ENCODE data around the gene LMAN1L. TPM values are rescaled to one million over a fixed set of nuclear protein-coding genes. Genes with fewer than 3 reads are reported as not detected.

Gene LMAN1L
- total RNA-seq, 4 donors from 2014 or later = 0.66 TPM; not detected in 3

GRCh38 chr15:74865316-74865715 lies 52.7 kb downstream of the LMAN1L start:
- Histone ChIP-seq H3K27ac (replicated peaks in 1 of 4) (peak overlapping the region in 1 of 4 donors; percentile 13), H3K36me3 (peaks cover 0 to 7% (median 3%) of the 10 kb centered on the region in 4 donors), H3K4me3 (no peak overlapping the region), H3K27me3 (no peaks in the 10 kb centered on the region), H3K9me3 (no peaks in the 10 kb centered on the region), H3K4me1 (peaks cover 66 to 73% (median 70%) of the 10 kb centered on the region in 4 donors)
- WGBS = 91% methylated on average over 2 of the region's 2 CpGs
- TF ChIP-seq POLR2A (IDR thresholded peaks at IDR 0.05; ENCODE audit: low read depth) (no peak), POLR2AphosphoS5 (IDR thresholded peaks at IDR 0.05) (no peak), EP300 (IDR thresholded peaks at IDR 0.05) (no peak)
- TF ChIP-seq, protein P1, sequence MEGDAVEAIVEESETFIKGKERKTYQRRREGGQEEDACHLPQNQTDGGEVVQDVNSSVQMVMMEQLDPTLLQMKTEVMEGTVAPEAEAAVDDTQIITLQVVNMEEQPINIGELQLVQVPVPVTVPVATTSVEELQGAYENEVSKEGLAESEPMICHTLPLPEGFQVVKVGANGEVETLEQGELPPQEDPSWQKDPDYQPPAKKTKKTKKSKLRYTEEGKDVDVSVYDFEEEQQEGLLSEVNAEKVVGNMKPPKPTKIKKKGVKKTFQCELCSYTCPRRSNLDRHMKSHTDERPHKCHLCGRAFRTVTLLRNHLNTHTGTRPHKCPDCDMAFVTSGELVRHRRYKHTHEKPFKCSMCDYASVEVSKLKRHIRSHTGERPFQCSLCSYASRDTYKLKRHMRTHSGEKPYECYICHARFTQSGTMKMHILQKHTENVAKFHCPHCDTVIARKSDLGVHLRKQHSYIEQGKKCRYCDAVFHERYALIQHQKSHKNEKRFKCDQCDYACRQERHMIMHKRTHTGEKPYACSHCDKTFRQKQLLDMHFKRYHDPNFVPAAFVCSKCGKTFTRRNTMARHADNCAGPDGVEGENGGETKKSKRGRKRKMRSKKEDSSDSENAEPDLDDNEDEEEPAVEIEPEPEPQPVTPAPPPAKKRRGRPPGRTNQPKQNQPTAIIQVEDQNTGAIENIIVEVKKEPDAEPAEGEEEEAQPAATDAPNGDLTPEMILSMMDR (IDR thresholded peaks at IDR 0.05) = no peak
- intact Hi-C loops (cut with DNase I) = no loop called here
- DNase-seq (ENCODE audit: extremely low spot score) = no peak

GRCh38 chr15:74866090-74866489 lies 53.5 kb downstream of the LMAN1L start:
- intact Hi-C loops (cut with DNase I) = no loop called here
- WGBS = 74% methylated on average over 6 of the region's 6 CpGs
- Histone ChIP-seq H3K4me3 (no peak overlapping the region), H3K9me3 (no peaks in the 10 kb centered on the region), H3K4me1 (peaks cover 74 to 81% (median 76%) of the 10 kb centered on the region in 4 donors), H3K36me3 (peaks cover 0 to 7% (median 3%) of the 10 kb centered on the region in 4 donors), H3K27ac (replicated peaks in 1 of 4) (peak overlapping the region in 3 of 4 donors; percentile 1 to 93 (median 20)), H3K27me3 (no peaks in the 10 kb centered on the region)
- TF ChIP-seq POLR2A (IDR thresholded peaks at IDR 0.05; ENCODE audit: low read depth) (no peak), EP300 (IDR thresholded peaks at IDR 0.05) (no peak), POLR2AphosphoS5 (IDR thresholded peaks at IDR 0.05) (peak; percentile 26 to 40)
- TF ChIP-seq, protein P1 (IDR thresholded peaks at IDR 0.05) = no peak
- DNase-seq (ENCODE audit: extremely low spot score) = no peak

DNA sequence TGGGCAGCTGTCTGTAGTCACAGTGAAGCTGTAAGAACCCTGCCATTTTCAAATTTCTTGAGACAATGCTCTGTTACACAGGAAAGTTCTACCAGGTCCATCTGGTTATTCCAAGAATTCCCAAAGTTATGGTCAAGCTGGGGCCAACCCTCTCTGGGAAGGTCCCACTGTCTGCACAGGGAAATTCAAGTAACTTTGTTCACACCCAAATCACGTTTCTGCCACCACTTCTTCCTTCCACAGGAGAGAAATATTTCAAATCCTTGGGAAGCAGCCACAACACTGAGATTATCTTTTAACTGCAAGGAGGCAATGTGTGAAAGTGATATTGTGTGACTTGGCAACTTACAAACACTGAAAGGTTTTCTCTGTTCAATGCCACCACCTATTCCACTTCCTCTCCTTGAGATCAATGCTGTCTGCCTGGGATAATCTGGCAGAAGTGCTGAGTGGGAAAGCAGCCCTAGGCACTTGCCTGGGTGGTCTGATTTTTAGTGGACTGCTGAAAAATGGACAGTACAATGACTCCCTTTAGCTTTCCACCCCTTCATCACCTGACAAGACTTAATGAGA lies 54.9 kb downstream of the LMAN1L start:
- DNase-seq (ENCODE audit: extremely low spot score) = no peak
- peak overlapping the region; percentile 90 to 93 (median 92) for H3K27ac ChIP-seq (replicated peaks in 1 of 4)
- H3K36me3 ChIP-seq = peaks cover 0 to 7% (median 3%) of the 10 kb centered on the region in 4 donors
- no peaks in the 10 kb centered on the region for H3K27me3 ChIP-seq
- H3K4me3 ChIP-seq = no peak overlapping the region
- intact Hi-C loops (cut with DNase I) = no loop called here
- TF ChIP-seq POLR2AphosphoS5 (IDR thresholded peaks at IDR 0.05) = no peak
- TF ChIP-seq, protein P1 (IDR thresholded peaks at IDR 0.05) = no peak
- TF ChIP-seq EP300 (IDR thresholded peaks at IDR 0.05) = no peak
- no peak for TF ChIP-seq POLR2A (IDR thresholded peaks at IDR 0.05; ENCODE audit: low read depth)
- H3K4me1 ChIP-seq = peaks cover 88 to 95% (median 91%) of the 10 kb centered on the region in 4 donors
- WGBS = 20% methylated on average over 1 of the region's 1 CpG
- no peaks in the 10 kb centered on the region for H3K9me3 ChIP-seq

DNA sequence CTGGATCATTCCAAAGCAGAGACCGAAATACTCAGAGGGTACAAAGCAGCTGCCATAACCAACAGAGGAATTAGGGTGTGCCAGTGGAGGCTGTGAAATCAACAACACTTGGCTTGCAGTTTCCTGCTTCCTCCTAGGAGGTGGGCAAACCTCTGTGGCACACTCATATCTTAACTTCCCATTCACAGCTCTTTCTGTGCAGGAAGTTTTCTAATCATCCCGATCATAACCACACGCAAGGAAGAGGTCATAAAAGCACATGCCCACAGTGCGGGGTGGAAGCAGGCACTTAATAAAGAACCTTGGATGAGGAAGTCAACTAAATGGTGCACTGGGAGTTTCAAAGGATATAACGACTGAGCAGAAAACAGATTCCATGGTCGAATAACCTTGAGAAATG lies 55.4 kb downstream of the LMAN1L start:
- Histone ChIP-seq H3K4me1 (peaks cover 87 to 93% (median 89%) of the 10 kb centered on the region in 4 donors), H3K4me3 (no peak overlapping the region), H3K9me3 (no peaks in the 10 kb centered on the region), H3K27ac (replicated peaks in 1 of 4) (peak overlapping the region; percentile 90 to 93 (median 92)), H3K27me3 (no peaks in the 10 kb centered on the region), H3K36me3 (peaks cover 0 to 7% (median 3%) of the 10 kb centered on the region in 4 donors)
- no peak for DNase-seq (ENCODE audit: extremely low spot score)
- intact Hi-C loops (cut with DNase I) = no loop called here
- 74% methylated on average over 6 of the region's 6 CpGs for WGBS
- peak; percentile 22 to 28 for TF ChIP-seq POLR2AphosphoS5 (IDR thresholded peaks at IDR 0.05)
- no peak for TF ChIP-seq POLR2A (IDR thresholded peaks at IDR 0.05; ENCODE audit: low read depth)

DNA sequence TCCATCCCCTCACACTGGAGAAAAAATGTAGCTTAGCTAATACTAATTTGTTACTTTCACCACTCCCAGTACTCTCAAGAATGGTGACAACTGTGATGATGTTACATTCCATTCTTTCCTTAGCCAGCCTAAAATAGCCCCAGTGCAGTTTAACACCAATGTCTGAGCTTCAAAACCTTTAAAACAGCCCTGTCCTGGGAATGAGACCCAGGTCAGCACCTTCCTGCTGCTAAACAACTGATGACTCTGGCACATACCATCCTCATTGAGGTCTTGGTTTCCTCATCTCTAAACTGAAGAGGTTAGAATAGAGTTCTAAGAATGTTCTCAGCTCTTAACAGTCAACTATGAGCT lies 56.7 kb downstream of the LMAN1L start:
- DNase-seq (ENCODE audit: extremely low spot score) = no peak
- peaks cover 0 to 7% (median 2%) of the 10 kb centered on the region in 4 donors for H3K36me3 ChIP-seq
- peaks cover 74 to 89% (median 84%) of the 10 kb centered on the region in 4 donors for H3K4me1 ChIP-seq
- no peaks in the 10 kb centered on the region for H3K27me3 ChIP-seq
- TF ChIP-seq POLR2AphosphoS5 (IDR thresholded peaks at IDR 0.05) (peak in 1 of 2 donors; percentile 10), POLR2A (IDR thresholded peaks at IDR 0.05; ENCODE audit: low read depth) (no peak)
- H3K9me3 ChIP-seq = no peaks in the 10 kb centered on the region
- peak overlapping the region in 2 of 4 donors; percentile 30 to 76 for H3K4me3 ChIP-seq
- intact Hi-C loops (cut with DNase I) = no loop called here
- peak overlapping the region; percentile 90 to 93 (median 92) for H3K27ac ChIP-seq (replicated peaks in 1 of 4)
